ENCODE data around the gene POU3F3. TPM values are rescaled to one million over a fixed set of nuclear protein-coding genes. Genes with fewer than 3 reads are reported as not detected.

Gene POU3F3
- total RNA-seq, 1 experiment from 2014 or later, result not detected

- RAD21 ChIA-PET (ENCODE audit: low non-redundant PET in 1 of 2, low total read pairs in 2 of 2, uncharacterized antibody in 2 of 2, unreplicated experiment in 2 of 2), result no interaction called here
- BruUV-seq (replicated peaks), result no TSS peak
- Histone ChIP-seq H3K9me2 (ENCODE audit: insufficient read depth) (no peaks in the 10 kb centered on the region), H2AFZ (ENCODE audit: low read depth, low read length, poor library complexity, severe bottlenecking) (no peak overlapping the region), H3K27ac (ENCODE audit: low read depth, low read length) (no peak overlapping the region), H3K4me1 (ENCODE audit: control insufficient read depth in 1 of 2, insufficient read depth in 2 of 2, low read length in 2 of 2) (no peaks in the 10 kb centered on the region), H3K4me3 (replicated peaks in 1 of 2; ENCODE audit: low read depth in 1 of 2, low read length in 2 of 2) (no peak overlapping the region), H3K36me3 (ENCODE audit: control insufficient read depth in 1 of 2, insufficient read depth in 2 of 2, low read length in 2 of 2) (no peaks in the 10 kb centered on the region), H3K79me2 (ENCODE audit: insufficient read depth, low read length) (no peaks in the 10 kb centered on the region), H3K9me3 (ENCODE audit: control insufficient read depth in 1 of 2, insufficient read depth in 1 of 2, low read depth in 1 of 2, low read length in 2 of 2) (no peaks in the 10 kb centered on the region), H4K20me1 (ENCODE audit: insufficient read depth) (no peaks in the 10 kb centered on the region; the same call in 1 of the 2 replicates), H3K27me3 (ENCODE audit: insufficient read depth, low read length) (no peaks in the 10 kb centered on the region), H3K4me2 (ENCODE audit: low read length) (no peak overlapping the region), H3K9ac (ENCODE audit: low read length) (no peak overlapping the region)
- intact Hi-C loops (cut with micrococcal nuclease), result no loop called here
- DNase-seq (ENCODE audit: low read depth, low spot score) (no peak), ATAC-seq (no peak)
- POLR2A ChIA-PET, result no interaction called here
- CTCF ChIA-PET, result no interaction called here
- TF ChIP-seq EZH2 (IDR thresholded peaks at IDR 0.05) (no peak), ZFX (IDR thresholded peaks at IDR 0.05) (no peak), SIN3A (IDR thresholded peaks at IDR 0.05; ENCODE audit: low read depth) (no peak), RAD21 (IDR thresholded peaks at IDR 0.05; ENCODE audit: low read depth) (no peak)
Measured at GRCh38 chr2:104861351-104862057, 7.6 kb downstream of the POU3F3 start.

GRCh38 chr2:104862058-104862941, 8.4 kb downstream of the POU3F3 start:
- Histone ChIP-seq H3K9me3 (ENCODE audit: control insufficient read depth in 1 of 2, insufficient read depth in 1 of 2, low read depth in 1 of 2, low read length in 2 of 2) (no peaks in the 10 kb centered on the region), H3K4me1 (ENCODE audit: control insufficient read depth in 1 of 2, insufficient read depth in 2 of 2, low read length in 2 of 2) (no peaks in the 10 kb centered on the region), H3K27me3 (ENCODE audit: insufficient read depth, low read length) (no peaks in the 10 kb centered on the region), H3K9me2 (ENCODE audit: insufficient read depth) (no peaks in the 10 kb centered on the region), H3K36me3 (ENCODE audit: control insufficient read depth in 1 of 2, insufficient read depth in 2 of 2, low read length in 2 of 2) (no peaks in the 10 kb centered on the region), H3K4me3 (replicated peaks in 1 of 2; ENCODE audit: low read depth in 1 of 2, low read length in 2 of 2) (no peak overlapping the region), H3K27ac (ENCODE audit: low read depth, low read length) (no peak overlapping the region), H3K9ac (ENCODE audit: low read length) (no peak overlapping the region), H3K79me2 (ENCODE audit: insufficient read depth, low read length) (no peaks in the 10 kb centered on the region), H4K20me1 (ENCODE audit: insufficient read depth) (no peaks in the 10 kb centered on the region; the same call in 1 of the 2 replicates), H2AFZ (ENCODE audit: low read depth, low read length, poor library complexity, severe bottlenecking) (no peak overlapping the region), H3K4me2 (ENCODE audit: low read length) (no peak overlapping the region)
- ChIA-PET POLR2A (no interaction called here), CTCF (no interaction called here), RAD21 (ENCODE audit: low non-redundant PET in 1 of 2, low total read pairs in 2 of 2, uncharacterized antibody in 2 of 2, unreplicated experiment in 2 of 2) (no interaction called here)
- DNase-seq (ENCODE audit: low read depth, low spot score) (no peak), ATAC-seq (no peak)
- intact Hi-C loops (cut with micrococcal nuclease), result no loop called here
- no TSS peak for BruUV-seq (replicated peaks)
- TF ChIP-seq POLR2AphosphoS5 (IDR thresholded peaks at IDR 0.05; ENCODE audit: low read depth, low read length), result no peak
- TF ChIP-seq, protein P1, sequence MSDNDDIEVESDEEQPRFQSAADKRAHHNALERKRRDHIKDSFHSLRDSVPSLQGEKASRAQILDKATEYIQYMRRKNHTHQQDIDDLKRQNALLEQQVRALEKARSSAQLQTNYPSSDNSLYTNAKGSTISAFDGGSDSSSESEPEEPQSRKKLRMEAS (IDR thresholded peaks at IDR 0.05), result no peak
- TF ChIP-seq EZH2phosphoT487 (IDR thresholded peaks at IDR 0.05; ENCODE audit: borderline replicate concordance), result no peak
- TF ChIP-seq ELF1 (IDR thresholded peaks at IDR 0.05; ENCODE audit: borderline replicate concordance, low read depth), result no peak
- TF ChIP-seq, protein P2, sequence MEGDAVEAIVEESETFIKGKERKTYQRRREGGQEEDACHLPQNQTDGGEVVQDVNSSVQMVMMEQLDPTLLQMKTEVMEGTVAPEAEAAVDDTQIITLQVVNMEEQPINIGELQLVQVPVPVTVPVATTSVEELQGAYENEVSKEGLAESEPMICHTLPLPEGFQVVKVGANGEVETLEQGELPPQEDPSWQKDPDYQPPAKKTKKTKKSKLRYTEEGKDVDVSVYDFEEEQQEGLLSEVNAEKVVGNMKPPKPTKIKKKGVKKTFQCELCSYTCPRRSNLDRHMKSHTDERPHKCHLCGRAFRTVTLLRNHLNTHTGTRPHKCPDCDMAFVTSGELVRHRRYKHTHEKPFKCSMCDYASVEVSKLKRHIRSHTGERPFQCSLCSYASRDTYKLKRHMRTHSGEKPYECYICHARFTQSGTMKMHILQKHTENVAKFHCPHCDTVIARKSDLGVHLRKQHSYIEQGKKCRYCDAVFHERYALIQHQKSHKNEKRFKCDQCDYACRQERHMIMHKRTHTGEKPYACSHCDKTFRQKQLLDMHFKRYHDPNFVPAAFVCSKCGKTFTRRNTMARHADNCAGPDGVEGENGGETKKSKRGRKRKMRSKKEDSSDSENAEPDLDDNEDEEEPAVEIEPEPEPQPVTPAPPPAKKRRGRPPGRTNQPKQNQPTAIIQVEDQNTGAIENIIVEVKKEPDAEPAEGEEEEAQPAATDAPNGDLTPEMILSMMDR (IDR thresholded peaks at IDR 0.05 in 2 of 3, conservative IDR thresholded peaks at IDR 0.05 in 1 of 3; ENCODE audit: borderline replicate concordance in 1 of 3, insufficient read depth in 1 of 3, low read depth in 2 of 3, low read length in 2 of 3), result no peak
- TF ChIP-seq EGR1 (IDR thresholded peaks at IDR 0.05; ENCODE audit: low read depth), result no peak
- TF ChIP-seq CEBPB (IDR thresholded peaks at IDR 0.05; ENCODE audit: low read depth), result no peak
- no peak for TF ChIP-seq JUND (IDR thresholded peaks at IDR 0.05)
- TF ChIP-seq POLR2A (IDR thresholded peaks at IDR 0.05; ENCODE audit: borderline replicate concordance, extremely low read depth, insufficient read depth, insufficient read length), result no peak
- no peak for TF ChIP-seq FOSL1 (IDR thresholded peaks at IDR 0.05; ENCODE audit: low read depth)
- no peak for TF ChIP-seq CBX3 (IDR thresholded peaks at IDR 0.05; ENCODE audit: low read depth)
- TF ChIP-seq SP1 (IDR thresholded peaks at IDR 0.05; ENCODE audit: low read depth), result no peak
- TF ChIP-seq, protein P3, sequence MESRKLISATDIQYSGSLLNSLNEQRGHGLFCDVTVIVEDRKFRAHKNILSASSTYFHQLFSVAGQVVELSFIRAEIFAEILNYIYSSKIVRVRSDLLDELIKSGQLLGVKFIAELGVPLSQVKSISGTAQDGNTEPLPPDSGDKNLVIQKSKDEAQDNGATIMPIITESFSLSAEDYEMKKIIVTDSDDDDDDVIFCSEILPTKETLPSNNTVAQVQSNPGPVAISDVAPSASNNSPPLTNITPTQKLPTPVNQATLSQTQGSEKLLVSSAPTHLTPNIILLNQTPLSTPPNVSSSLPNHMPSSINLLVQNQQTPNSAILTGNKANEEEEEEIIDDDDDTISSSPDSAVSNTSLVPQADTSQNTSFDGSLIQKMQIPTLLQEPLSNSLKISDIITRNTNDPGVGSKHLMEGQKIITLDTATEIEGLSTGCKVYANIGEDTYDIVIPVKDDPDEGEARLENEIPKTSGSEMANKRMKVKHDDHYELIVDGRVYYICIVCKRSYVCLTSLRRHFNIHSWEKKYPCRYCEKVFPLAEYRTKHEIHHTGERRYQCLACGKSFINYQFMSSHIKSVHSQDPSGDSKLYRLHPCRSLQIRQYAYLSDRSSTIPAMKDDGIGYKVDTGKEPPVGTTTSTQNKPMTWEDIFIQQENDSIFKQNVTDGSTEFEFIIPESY (IDR thresholded peaks at IDR 0.05; ENCODE audit: extremely low read depth, insufficient replicate concordance, low read length), result no peak
- TF ChIP-seq RAD21 (IDR thresholded peaks at IDR 0.05; ENCODE audit: low read depth), result no peak

All from HCT116 (cell line).